ENCODE measurements around the gene CLEC4D.
"Not testable (repeated sequence)": the region's sequence is repeated elsewhere in the genome, so short reads cannot be mapped to it uniquely, and the experiment has no call there.

Gene CLEC4D

DNA sequence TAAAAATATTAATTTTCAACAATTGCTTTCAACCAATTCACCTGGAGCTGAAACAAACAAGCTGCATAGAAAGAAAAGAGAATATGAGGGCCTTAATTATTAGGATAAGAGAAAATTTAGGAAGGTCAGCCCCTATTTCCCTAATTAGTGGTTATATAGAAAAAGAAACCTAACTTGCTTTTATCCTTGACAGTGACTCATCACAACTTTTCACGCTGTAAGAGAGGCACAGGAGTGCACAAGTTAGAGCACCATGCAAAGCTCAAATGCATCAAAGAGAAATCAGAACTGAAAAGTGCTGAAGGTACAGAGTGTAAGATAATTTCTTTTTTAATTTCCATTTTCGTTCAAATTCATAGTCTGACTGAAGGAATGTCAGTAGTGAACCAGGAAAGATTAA is 4.7 kb downstream of the CLEC4D start:
- H3K79me2 ChIP-seq (ENCODE audit: insufficient read depth, low read depth), result no peaks in the 10 kb centered on the region
- no peak overlapping the region for H3K4me3 ChIP-seq (IDR thresholded peaks at IDR 0.05; ENCODE audit: insufficient read depth, low read depth, low read length)
- H3K4me1 ChIP-seq (ENCODE audit: low read depth, poor library complexity, severe bottlenecking), result no peaks in the 10 kb centered on the region
- H3K4me2 ChIP-seq, result no peak overlapping the region
- H3K27me3 ChIP-seq (ENCODE audit: insufficient read depth, low read depth), result no peaks in the 10 kb centered on the region
- H4K20me1 ChIP-seq (ENCODE audit: insufficient read depth), result no peaks in the 10 kb centered on the region
- H3K36me3 ChIP-seq (ENCODE audit: insufficient read depth), result no peaks in the 10 kb centered on the region
- no peak overlapping the region for H3K27ac ChIP-seq
- H3K9ac ChIP-seq, result no peak overlapping the region
- TF ChIP-seq, protein P1, sequence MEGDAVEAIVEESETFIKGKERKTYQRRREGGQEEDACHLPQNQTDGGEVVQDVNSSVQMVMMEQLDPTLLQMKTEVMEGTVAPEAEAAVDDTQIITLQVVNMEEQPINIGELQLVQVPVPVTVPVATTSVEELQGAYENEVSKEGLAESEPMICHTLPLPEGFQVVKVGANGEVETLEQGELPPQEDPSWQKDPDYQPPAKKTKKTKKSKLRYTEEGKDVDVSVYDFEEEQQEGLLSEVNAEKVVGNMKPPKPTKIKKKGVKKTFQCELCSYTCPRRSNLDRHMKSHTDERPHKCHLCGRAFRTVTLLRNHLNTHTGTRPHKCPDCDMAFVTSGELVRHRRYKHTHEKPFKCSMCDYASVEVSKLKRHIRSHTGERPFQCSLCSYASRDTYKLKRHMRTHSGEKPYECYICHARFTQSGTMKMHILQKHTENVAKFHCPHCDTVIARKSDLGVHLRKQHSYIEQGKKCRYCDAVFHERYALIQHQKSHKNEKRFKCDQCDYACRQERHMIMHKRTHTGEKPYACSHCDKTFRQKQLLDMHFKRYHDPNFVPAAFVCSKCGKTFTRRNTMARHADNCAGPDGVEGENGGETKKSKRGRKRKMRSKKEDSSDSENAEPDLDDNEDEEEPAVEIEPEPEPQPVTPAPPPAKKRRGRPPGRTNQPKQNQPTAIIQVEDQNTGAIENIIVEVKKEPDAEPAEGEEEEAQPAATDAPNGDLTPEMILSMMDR (conservative IDR thresholded peaks at IDR 0.05; ENCODE audit: low read depth, low read length), result no peak
- H2AFZ ChIP-seq (ENCODE audit: low read depth), result no peak overlapping the region

DNA sequence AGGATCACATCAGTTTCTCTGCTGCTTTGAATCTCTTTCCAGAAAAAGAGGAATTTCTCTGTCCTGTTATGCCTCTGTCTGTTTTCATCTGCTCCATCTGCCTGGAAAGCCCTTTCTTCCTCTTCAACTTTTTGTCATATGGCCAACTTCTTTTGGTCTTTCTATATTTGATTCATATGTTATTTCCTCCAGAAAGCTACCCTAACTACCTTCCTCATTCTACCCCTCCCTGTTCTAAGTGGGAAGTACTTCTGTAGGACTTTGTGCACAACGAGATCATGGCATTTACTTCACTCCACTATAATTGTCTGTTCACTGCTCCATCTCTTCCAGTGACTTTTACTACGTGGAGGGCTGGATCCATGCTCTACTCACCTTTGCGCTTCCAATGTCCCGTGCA is 5.9 kb downstream of the CLEC4D start:
- TF ChIP-seq, protein P1 (conservative IDR thresholded peaks at IDR 0.05; ENCODE audit: low read depth, low read length), result no peak
- H3K4me2 ChIP-seq, result no peak overlapping the region
- H3K4me3 ChIP-seq (IDR thresholded peaks at IDR 0.05; ENCODE audit: insufficient read depth, low read depth, low read length), result no peak overlapping the region
- no peaks in the 10 kb centered on the region for H3K79me2 ChIP-seq (ENCODE audit: insufficient read depth, low read depth)
- H3K9ac ChIP-seq, result no peak overlapping the region
- no peak overlapping the region for H2AFZ ChIP-seq (ENCODE audit: low read depth)
- H3K27ac ChIP-seq, result no peak overlapping the region
- H4K20me1 ChIP-seq (ENCODE audit: insufficient read depth), result no peaks in the 10 kb centered on the region
- H3K36me3 ChIP-seq (ENCODE audit: insufficient read depth), result no peaks in the 10 kb centered on the region
- no peaks in the 10 kb centered on the region for H3K4me1 ChIP-seq (ENCODE audit: low read depth, poor library complexity, severe bottlenecking)
- H3K27me3 ChIP-seq (ENCODE audit: insufficient read depth, low read depth), result no peaks in the 10 kb centered on the region

DNA sequence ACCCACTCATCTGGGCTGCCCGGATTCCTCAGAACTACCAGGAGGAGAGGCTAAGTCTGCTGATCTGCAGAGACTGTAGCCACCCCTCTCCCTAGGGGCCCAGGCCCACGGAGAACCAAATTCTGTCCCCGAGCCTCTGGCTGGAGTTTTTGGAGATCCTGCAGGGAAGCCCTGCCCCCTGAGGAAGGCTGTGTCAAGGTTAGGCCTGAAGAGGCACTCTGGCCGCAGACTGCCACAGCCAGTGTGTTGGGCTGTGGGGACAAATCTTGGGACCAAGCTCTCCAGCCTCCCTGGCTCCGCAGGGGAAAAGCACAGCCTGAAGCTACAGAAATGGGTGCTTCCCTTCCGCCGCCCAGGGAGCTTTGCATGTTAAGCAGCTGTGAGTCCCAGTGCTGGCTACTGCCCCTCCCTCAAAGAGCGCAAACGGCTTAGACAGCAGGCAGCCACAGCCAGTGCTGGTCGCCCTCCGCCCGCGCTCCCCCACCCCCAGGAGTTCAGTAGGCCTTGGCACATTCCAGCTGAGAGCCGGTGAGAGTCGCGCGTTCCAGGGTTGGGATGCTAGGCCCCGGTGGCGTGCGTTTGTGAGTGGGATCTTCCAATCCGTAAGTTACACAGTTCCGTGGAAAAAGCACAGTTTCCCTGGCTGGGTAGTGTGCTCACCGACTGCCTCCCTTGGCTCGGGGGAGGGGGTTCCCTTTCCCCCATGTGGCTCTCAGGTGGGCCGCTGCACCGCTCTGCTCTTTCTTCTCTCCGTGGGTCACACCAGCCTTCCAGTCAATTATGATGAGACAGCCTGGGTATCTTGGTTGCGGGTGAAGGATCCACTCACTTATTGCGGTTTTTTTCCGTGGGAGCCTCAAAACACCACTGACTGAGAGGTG is 14.2 kb downstream of the CLEC4D start:
- H3K4me2 ChIP-seq, result no peak overlapping the region
- H3K9ac ChIP-seq, result no peak overlapping the region
- no peaks in the 10 kb centered on the region for H3K4me1 ChIP-seq (ENCODE audit: low read depth, poor library complexity, severe bottlenecking)
- TF ChIP-seq, protein P1 (conservative IDR thresholded peaks at IDR 0.05; ENCODE audit: low read depth, low read length), result no peak
- H3K27ac ChIP-seq, result no peak overlapping the region
- H3K27me3 ChIP-seq (ENCODE audit: insufficient read depth, low read depth), result no peaks in the 10 kb centered on the region
- no peaks in the 10 kb centered on the region for H3K36me3 ChIP-seq (ENCODE audit: insufficient read depth)
- H3K4me3 ChIP-seq (IDR thresholded peaks at IDR 0.05; ENCODE audit: insufficient read depth, low read depth, low read length), result no peak overlapping the region
- H4K20me1 ChIP-seq (ENCODE audit: insufficient read depth), result no peaks in the 10 kb centered on the region
- H3K79me2 ChIP-seq (ENCODE audit: insufficient read depth, low read depth), result no peaks in the 10 kb centered on the region
- H2AFZ ChIP-seq (ENCODE audit: low read depth), result no peak overlapping the region

DNA sequence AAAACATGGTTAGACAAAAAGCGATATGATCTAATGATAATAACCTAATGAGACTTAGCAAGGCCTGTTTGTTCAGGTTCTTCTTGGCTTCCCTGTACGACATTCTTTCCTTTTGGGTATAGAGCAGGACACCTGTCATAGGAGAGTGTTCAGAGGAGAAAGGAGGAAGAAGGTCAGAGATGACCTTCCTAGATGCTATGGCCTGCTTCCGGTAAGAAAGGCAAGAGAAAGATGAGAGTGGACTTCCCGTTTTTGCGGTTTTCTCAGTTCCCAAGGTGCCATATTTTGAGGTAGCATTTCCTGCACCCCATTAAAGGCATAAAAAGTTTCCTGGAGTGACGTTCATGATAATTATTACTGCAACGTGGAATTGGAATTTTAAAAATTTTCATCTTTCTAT is 18.7 kb downstream of the CLEC4D start:
- Histone ChIP-seq H3K9ac (no peak overlapping the region), H4K20me1 (ENCODE audit: insufficient read depth) (no peaks in the 10 kb centered on the region), H3K27ac (no peak overlapping the region), H2AFZ (ENCODE audit: low read depth) (no peak overlapping the region), H3K4me1 (ENCODE audit: low read depth, poor library complexity, severe bottlenecking) (no peaks in the 10 kb centered on the region), H3K27me3 (ENCODE audit: insufficient read depth, low read depth) (no peaks in the 10 kb centered on the region), H3K36me3 (ENCODE audit: insufficient read depth) (no peaks in the 10 kb centered on the region), H3K4me2 (no peak overlapping the region), H3K79me2 (ENCODE audit: insufficient read depth, low read depth) (no peaks in the 10 kb centered on the region), H3K4me3 (IDR thresholded peaks at IDR 0.05; ENCODE audit: insufficient read depth, low read depth, low read length) (no peak overlapping the region)
- TF ChIP-seq, protein P1 (conservative IDR thresholded peaks at IDR 0.05; ENCODE audit: low read depth, low read length), result no peak

GRCh38 chr12:8537820-8538219 is 24.5 kb downstream of the CLEC4D start:
- not testable (repeated sequence) for H3K4me2 ChIP-seq; H3K79me2 ChIP-seq (ENCODE audit: insufficient read depth, low read depth); H4K20me1 ChIP-seq (ENCODE audit: insufficient read depth); H3K27me3 ChIP-seq (ENCODE audit: insufficient read depth, low read depth); H3K9ac ChIP-seq; H3K27ac ChIP-seq; H3K36me3 ChIP-seq (ENCODE audit: insufficient read depth); H3K4me1 ChIP-seq (ENCODE audit: low read depth, poor library complexity, severe bottlenecking); H3K4me3 ChIP-seq (IDR thresholded peaks at IDR 0.05; ENCODE audit: insufficient read depth, low read depth, low read length); H2AFZ ChIP-seq (ENCODE audit: low read depth)

- H3K4me2 ChIP-seq; H4K20me1 ChIP-seq (ENCODE audit: insufficient read depth); H3K36me3 ChIP-seq (ENCODE audit: insufficient read depth); H2AFZ ChIP-seq (ENCODE audit: low read depth); H3K9ac ChIP-seq; H3K27ac ChIP-seq; H3K4me3 ChIP-seq (IDR thresholded peaks at IDR 0.05; ENCODE audit: insufficient read depth, low read depth, low read length); H3K4me1 ChIP-seq (ENCODE audit: low read depth, poor library complexity, severe bottlenecking); H3K79me2 ChIP-seq (ENCODE audit: insufficient read depth, low read depth); H3K27me3 ChIP-seq (ENCODE audit: insufficient read depth, low read depth): not testable (repeated sequence)
These were observed 27.5 kb downstream of the CLEC4D start, which contains the start of gene CLEC4E for GRCh38 chr12:8540831-8541230. CLEC4E (minus strand) TSS chr12:8540905; CDS start chr12:8540797, 108 bp downstream.

All from KMS-11 (cell line).